GM21447 (cell line): ENCODE data around the gene SPSB3.
"Not testable (repeated sequence)": the region's sequence is repeated elsewhere in the genome, so short reads cannot be mapped to it uniquely, and the experiment has no call there.

Source experiments
- ATAC-seq: cut with Tn5 transposase; IDR thresholded peaks from one replicate; pipeline ENCODE4 v1.9.1; 2021; ENCODE audit not compliant: unreplicated experiment

Gene SPSB3

DNA sequence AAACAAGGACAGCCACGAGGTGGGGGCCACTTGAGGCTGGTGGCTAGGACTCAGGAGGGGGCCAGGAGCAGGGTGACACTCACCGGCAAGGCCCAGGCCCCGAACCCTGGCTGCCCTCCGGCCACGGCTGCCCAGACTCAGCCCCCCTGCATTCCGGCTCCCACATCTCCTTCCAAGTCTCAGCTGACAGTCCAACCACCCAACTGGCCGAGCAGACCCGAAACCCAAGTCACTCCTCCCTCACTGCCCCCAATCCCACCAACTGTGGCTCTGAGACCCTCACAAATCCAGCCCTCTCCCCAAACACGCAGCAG, 34.9 kb upstream of the SPSB3 start:
- no peak for ATAC-seq

DNA sequence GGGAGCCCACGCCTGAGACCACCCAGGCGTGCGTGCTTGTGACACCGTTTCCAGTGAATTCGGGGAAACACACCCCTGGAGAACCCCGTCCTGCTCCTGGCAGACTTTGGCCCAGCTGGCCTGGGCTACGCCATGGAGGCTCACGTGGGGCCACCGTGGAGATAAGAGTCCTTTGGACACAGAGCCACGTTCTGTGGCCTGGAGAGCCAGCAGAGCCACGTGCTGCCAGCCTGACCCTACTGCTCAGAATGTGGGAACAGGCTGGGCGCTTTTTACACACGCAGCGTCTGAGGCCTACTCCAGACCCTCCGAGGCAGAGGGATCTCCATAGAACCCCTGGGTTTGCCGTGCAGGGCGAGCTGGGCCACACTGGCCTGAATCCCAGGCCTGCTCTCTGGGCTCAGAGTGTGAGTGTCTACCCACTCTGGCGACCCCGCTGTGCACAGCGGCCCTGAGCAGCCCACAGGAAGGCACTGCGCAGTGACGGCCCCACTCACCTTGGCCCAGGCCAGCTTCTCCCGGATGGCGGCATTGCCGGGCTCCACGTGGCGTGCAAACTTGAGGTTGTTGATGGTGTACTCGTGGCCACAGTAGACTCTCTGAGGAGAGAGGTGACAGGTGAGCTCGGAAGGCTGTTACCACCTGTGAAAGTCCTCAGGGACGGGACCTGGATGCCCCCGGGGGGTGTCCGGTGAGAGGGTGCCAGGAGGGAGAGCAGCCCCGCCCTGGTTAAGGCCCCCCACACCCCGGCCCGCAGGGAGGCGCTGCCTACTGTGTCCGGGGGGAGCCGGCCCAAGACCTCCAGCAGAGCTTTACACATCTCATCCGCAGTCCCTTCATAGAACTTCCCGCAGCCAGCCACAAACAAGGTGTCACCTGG, 34.3 kb upstream of the SPSB3 start:
- ATAC-seq = no peak

DNA sequence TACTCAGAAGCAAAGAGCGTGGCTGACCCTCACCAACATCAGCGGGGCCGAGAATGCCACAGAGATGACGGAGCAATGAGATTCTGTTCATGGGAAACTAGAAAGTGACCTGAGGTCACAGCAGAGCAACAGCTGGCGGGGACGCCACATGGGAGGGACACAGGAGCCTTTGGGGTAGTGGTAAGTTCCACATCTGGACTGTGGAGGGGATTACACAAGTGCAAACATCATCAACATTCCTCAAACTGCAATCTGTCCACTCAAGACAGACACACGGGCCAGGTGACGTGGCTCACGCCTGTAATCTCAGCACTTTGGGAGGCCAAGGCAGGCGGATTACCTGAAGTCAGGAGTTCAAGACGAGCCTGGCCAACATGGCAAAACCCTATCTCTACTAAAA, 33.1 kb upstream of the SPSB3 start:
- no peak for ATAC-seq

DNA sequence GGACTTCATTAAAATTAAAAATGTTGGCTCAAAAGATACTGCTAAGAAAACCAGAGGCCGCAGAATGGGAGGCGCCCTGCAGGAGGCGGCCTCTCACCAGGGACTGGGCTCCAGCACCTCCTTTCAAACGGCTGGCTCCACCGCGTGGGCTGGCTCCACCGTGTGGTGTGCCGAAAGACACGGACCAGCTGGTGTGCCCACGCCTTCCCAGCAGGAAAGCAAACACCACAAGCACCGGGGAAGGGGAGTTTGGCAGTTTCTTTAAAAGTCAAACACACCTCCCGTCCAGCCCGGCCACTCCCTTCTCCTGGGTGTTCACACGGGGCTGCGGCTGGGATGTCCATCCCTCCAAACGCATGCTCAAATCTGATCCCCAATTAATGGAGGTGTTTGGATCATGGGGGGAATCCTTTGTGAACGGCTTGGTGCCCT, 30.4 kb upstream of the SPSB3 start:
- no peak for ATAC-seq

GRCh38 chr16:1810536-1810935, 28.2 kb upstream of the SPSB3 start:
- no peak for ATAC-seq

- ATAC-seq = no peak
Observed at GRCh38 chr16:1810106-1810505, 27.7 kb upstream of the SPSB3 start.

- ATAC-seq = no peak
Observed at GRCh38 chr16:1809281-1809801, 27.0 kb upstream of the SPSB3 start.

GRCh38 chr16:1808691-1809090, 26.3 kb upstream of the SPSB3 start:
- no peak for ATAC-seq

GRCh38 chr16:1807626-1808025, 25.3 kb upstream of the SPSB3 start:
- ATAC-seq = no peak

DNA sequence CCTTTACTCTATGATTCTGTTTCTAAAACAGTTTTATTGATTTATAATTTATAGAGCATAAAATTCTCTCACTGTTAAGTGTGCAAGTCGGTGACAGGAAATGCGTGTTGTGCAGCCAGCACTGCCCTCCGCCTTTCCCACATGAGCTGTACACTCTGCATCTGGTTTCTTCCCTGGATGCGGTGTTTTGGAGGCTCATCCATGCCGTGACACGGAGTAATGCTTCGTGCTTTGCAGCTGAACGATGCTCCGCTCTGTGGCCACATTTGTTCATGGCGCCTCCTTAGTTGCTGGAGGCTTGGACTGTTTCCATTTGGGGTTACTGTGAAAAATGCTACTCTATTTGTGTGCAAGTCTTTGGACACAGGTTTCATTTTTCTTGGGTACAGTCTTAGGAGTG, 18.3 kb upstream of the SPSB3 start:
- no peak for ATAC-seq

GRCh38 chr16:1799263-1799662, 16.9 kb upstream of the SPSB3 start:
- not testable (repeated sequence) for ATAC-seq

DNA sequence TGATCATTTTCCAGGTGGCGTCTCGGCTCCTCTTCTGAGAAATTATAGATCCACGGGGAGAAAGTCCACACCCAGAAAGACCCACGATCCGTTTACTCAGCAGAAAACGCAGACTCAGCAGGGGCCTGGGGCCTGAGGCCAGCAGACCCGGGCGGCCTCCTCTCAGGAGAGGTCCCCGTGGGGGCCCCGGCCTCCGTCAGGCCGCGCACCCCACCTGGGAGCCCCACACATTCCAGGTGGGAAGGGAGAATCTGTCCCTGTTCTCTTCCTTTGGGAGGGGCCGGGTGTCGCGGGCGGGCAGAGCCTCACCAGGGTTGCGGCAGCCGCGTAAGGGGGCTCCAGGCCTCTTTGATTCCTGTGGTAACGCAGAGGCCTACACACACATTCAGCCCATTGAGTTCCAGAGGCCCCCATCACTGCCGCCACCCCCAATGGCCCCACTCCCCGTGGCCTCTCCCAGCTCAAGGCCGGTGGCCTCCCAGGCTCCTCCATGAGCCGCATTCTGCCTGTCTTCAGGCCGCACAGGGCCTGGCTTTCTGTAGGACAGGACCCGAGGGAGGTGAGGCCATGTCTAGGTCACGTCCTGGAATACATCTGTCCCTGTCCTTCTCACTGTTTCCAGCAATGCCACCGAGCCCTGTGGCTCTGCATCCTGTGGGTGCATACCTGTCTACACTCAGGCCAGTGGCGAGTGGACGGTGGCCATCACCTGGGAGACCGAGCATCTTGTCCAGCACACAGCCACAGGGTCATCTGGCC, 12.7 kb upstream of the SPSB3 start:
- ATAC-seq = no peak

DNA sequence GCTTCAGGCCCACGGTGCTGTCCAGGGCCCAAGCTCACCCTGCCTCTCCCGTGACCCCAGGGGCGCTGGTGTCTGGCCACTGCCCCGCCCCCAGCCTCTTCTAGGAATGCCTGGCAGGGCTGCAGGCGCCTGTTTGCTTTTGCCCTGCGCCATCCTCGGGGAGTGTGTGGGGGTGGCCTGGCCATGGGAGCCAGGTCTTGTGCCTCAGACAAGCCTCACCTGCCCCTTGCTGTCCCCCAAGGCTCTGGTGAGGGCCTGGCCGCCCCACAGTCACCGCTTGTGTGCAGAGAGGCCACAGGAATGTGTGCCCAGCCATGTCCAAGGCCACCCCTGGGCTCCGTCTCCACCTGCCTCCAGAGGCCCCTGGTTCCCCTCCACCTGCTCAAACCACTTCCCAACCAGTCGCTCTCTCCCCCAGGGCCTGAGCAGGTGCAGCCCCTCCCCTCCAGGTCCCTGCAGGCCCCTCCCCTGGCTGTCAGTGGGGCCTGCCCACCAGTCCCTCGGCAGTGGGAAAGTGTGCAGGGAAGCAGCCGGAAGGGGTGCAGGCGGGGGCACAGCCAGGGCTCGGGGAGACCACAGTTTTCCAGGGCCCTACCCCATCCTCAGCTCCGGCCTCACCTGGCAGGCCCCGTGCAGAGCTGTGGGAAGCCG, 12.0 kb upstream of the SPSB3 start:
- no peak for ATAC-seq

DNA sequence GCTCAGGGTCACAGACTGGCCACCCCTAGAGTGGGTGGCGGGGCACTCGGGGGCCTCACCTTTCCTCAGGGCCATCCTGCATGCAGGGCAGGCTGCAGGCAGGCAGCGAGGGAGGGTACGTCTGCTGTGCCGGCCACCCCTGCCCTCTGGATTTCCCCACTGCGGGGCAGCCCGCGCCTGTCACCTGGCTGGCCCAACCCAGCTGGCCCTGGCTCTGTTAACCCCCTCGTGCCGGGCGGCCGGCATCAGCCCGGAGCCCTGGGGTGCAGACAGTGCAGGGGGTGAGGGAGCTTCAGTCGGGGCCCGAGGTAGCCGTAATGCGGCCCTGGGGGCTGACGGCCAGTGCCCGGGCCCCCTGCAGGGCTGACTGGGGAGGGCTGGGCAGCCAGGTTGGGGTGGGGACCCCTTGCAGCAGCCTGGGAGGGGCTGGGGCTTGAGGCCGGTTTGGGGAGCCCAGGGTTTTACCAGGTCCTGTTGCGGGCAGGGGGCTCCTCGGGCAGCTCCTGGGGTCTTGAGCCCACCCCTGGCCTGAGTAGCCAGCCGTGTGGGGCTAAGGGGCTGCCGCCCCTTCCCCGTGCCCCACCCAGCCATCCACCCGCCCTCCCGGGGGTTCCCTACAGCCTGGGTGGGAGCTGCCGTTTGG, 11.3 kb upstream of the SPSB3 start, which contains the start of gene IGFALS:
Gene IGFALS, minus strand, starts transcription at position 128 of the 643 bp plus-strand sequence. Its CDS starts 53 bp downstream, at position 75.
- ATAC-seq = no peak

DNA sequence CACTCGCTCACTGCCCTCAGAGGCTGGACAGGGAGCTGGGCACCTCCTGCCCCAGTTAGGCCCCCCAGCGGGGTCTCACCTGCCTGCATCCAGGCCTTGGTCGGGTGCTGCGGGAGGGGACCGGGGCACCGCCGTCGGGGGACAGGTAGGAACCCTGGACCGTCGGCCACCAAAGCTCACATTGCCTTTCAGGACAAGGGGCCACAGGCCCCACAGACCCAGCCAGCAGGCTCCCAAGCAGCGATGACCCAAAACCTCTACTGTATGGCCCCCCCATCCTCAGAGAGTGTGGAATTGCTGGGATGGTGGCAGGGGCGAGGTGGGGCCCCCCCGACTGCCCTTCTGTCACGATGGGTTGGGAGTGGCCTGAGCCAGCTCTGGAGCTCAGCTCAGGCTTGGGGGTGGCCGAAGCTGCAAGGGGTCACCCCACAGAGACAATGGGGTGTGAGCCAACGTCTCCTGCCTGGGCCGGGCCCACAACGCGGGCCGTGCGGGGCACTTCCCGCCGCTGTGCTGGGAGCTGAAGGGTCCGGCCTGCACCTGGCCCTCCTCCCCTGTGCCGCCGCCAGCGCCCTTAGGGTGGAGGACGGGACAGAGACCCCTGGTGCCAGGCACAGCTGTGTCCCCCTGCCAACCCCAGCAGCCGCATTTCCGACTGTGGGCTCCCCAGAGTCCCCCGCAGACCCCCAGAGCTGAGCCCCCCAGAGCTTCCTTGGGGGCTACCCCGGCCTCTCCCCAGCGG, 10.6 kb upstream of the SPSB3 start:
- no peak for ATAC-seq

GRCh38 chr16:1791943-1792812, 9.8 kb upstream of the SPSB3 start:
- ATAC-seq = no peak

- no peak for ATAC-seq
Observed at GRCh38 chr16:1791256-1791942, 9.0 kb upstream of the SPSB3 start.

- no peak for ATAC-seq
Observed at GRCh38 chr16:1790611-1791255, 8.4 kb upstream of the SPSB3 start.
